ENCODE results near the gene FAIM2. TPM values are rescaled to one million over a fixed set of nuclear protein-coding genes. Genes with fewer than 3 reads are reported as not detected.

Gene FAIM2
- total and polyA plus RNA-seq, 2 donors (not counting 3 experiments of a cell fraction or from before 2014, with no cell fraction given): 0.01 TPM; not detected in 1

DNA sequence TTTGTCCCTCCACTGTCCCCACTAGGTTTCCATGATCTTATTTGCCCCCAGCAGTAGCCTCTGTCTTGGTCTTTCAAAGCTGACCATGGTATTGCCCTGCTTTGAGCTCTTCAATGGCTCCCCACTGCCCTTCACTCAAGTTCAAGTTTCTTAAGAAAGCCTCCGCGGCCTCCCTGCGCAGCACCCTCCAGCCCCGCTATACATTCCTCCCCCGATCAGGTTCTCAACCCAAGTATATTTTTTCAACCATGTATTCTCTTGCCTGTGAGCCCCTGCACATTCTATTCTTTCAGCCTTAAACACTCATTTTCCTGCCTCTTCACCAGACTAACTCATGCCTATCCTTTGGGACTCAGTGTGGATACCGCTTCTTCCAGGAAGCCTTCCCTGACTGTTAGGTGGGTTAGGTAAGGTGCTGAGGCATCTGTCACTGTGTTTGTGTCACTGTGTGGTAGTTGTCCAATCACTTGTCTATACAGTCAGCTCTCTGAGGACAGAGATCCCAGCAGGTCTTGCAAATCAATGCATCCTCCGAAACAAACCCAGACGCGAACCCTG, 4.3 kb downstream of the FAIM2 start:
- H3K4me3 ChIP-seq (replicated peaks in 1 of 3; ENCODE audit: insufficient read depth in 1 of 3, low read depth in 1 of 3, low read length in 3 of 3): no peak overlapping the region
- intact Hi-C loops (cut with micrococcal nuclease) (no loop called here), dilution Hi-C loops (cut with MboI; ENCODE audit: extremely low pct_ligation_motif_present, low sequenced_read_pairs) (no loop called here)
- POLR2A ChIA-PET: no interaction called here
- FAIRE-seq (no peak), DNase-seq (ENCODE audit: low read depth, low spot score) (no peak)
- no peaks in the 10 kb centered on the region for H3K36me3 ChIP-seq (ENCODE audit: control insufficient read depth in 2 of 2, extremely low read depth in 1 of 2, insufficient read depth in 2 of 2, low read length in 2 of 2)
- TF ChIP-seq GATA2 (IDR thresholded peaks at IDR 0.05; ENCODE audit: insufficient read depth, insufficient read length, low read depth, low read length): no peak
- TF ChIP-seq POLR2AphosphoS5 (IDR thresholded peaks at IDR 0.05; ENCODE audit: insufficient read depth, low read depth, low read length): no peak
- no peak for TF ChIP-seq FOS (IDR thresholded peaks at IDR 0.05; ENCODE audit: borderline replicate concordance, insufficient read depth, low read length)
- no peak for TF ChIP-seq POLR2A (IDR thresholded peaks at IDR 0.05; ENCODE audit: low read depth, low read length)
- peaks cover 6% of the 10 kb centered on the region for H3K4me1 ChIP-seq (ENCODE audit: control insufficient read depth, extremely low read depth, insufficient read depth, low read length)
- H3K9ac ChIP-seq (replicated peaks; ENCODE audit: extremely low read depth, insufficient read depth, low read length): no peak overlapping the region
- no peak overlapping the region for H3K27ac ChIP-seq (ENCODE audit: insufficient read depth, low read depth, low read length)
- CTCF ChIA-PET: interaction anchor here (1.1 kb wide), 1 partner anchor 11 kb away, joined by 3 read pairs; no protein-coding TSS in a partner anchor
- BruUV-seq (replicated peaks): no TSS peak
- H4K20me1 ChIP-seq (replicated peaks; ENCODE audit: control insufficient read depth, extremely low read depth, insufficient read depth, low read length): no peaks in the 10 kb centered on the region
- no peaks in the 10 kb centered on the region for H3K79me2 ChIP-seq (ENCODE audit: control insufficient read depth, insufficient read depth, low read length)
- peaks cover 0 to 2% of the 10 kb centered on the region in 2 experiments for H3K27me3 ChIP-seq (ENCODE audit: control insufficient read depth in 2 of 2, insufficient read depth in 2 of 2, low read length in 2 of 2)
- H3K9me3 ChIP-seq (replicated peaks; ENCODE audit: control insufficient read depth, insufficient read depth, low read length): no peaks in the 10 kb centered on the region
- H2AFZ ChIP-seq (ENCODE audit: low read depth, low read length): no peak overlapping the region
- no peak overlapping the region for H3K4me2 ChIP-seq (ENCODE audit: insufficient read depth, low read length)
- no peaks in the 10 kb centered on the region for H3K9me1 ChIP-seq (replicated peaks; ENCODE audit: control insufficient read depth, extremely low read depth, insufficient read depth, low read length)

DNA sequence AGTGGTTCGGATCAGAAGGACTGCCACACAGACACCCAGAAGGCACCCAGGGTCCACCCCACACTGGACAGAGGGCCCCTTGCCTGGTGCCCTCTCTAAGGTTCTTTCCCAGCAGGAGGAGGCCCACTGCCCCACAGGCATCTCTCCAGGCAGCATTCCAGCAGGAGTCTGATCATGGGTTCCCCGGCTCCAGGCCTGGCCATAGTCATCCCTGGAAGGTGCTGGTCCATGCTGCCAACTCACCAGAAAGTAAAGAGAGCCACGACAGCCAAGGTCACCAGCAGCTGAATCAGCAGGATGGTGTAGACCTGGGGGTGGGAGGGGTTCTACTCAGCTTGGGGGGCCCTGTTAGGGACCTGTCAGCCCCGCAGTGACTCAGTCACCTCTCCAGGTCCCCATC, 6.4 kb downstream of the FAIM2 start:
- no peaks in the 10 kb centered on the region for H3K9me3 ChIP-seq (replicated peaks; ENCODE audit: control insufficient read depth, insufficient read depth, low read length)
- BruUV-seq (replicated peaks): no TSS peak
- no peak for TF ChIP-seq JUN (IDR thresholded peaks at IDR 0.05; ENCODE audit: borderline replicate concordance, insufficient read depth, insufficient read length, low read depth)
- TF ChIP-seq, protein P1, sequence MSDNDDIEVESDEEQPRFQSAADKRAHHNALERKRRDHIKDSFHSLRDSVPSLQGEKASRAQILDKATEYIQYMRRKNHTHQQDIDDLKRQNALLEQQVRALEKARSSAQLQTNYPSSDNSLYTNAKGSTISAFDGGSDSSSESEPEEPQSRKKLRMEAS (IDR thresholded peaks at IDR 0.05; ENCODE audit: insufficient read depth, insufficient read length): no peak
- no peak for TF ChIP-seq POLR2AphosphoS5 (IDR thresholded peaks at IDR 0.05; ENCODE audit: insufficient read depth, low read depth, low read length)
- no peak for TF ChIP-seq GATA2 (IDR thresholded peaks at IDR 0.05; ENCODE audit: insufficient read depth, insufficient read length, low read depth, low read length)
- TF ChIP-seq MYC (IDR thresholded peaks at IDR 0.05; ENCODE audit: low read depth, low read length): no peak
- H3K79me2 ChIP-seq (ENCODE audit: control insufficient read depth, insufficient read depth, low read length): no peaks in the 10 kb centered on the region
- POLR2A ChIA-PET: no interaction called here
- no peaks in the 10 kb centered on the region for H3K9me1 ChIP-seq (replicated peaks; ENCODE audit: control insufficient read depth, extremely low read depth, insufficient read depth, low read length)
- H3K27ac ChIP-seq (ENCODE audit: insufficient read depth, low read depth, low read length): no peak overlapping the region
- no peak overlapping the region for H3K4me2 ChIP-seq (ENCODE audit: insufficient read depth, low read length)
- no peaks in the 10 kb centered on the region for H4K20me1 ChIP-seq (replicated peaks; ENCODE audit: control insufficient read depth, extremely low read depth, insufficient read depth, low read length)
- H3K4me1 ChIP-seq (ENCODE audit: control insufficient read depth, extremely low read depth, insufficient read depth, low read length): peaks cover 6% of the 10 kb centered on the region
- CTCF ChIA-PET: interaction anchor here (0.7 to 1.7 kb wide), 2 partner anchors 12 to 48 kb away, joined by 3 to 6 read pairs; no protein-coding TSS in a partner anchor
- dilution Hi-C loops (cut with MboI; ENCODE audit: extremely low pct_ligation_motif_present, low sequenced_read_pairs) (no loop called here), intact Hi-C loops (cut with micrococcal nuclease) (no loop called here)
- peaks cover 0 to 7% of the 10 kb centered on the region in 2 experiments for H3K27me3 ChIP-seq (ENCODE audit: control insufficient read depth in 2 of 2, insufficient read depth in 2 of 2, low read length in 2 of 2)
- no peak for FAIRE-seq
- H3K36me3 ChIP-seq (ENCODE audit: control insufficient read depth in 2 of 2, extremely low read depth in 1 of 2, insufficient read depth in 2 of 2, low read length in 2 of 2): no peaks in the 10 kb centered on the region
- no peak overlapping the region for H2AFZ ChIP-seq (ENCODE audit: low read depth, low read length)
- DNase-seq (ENCODE audit: low read depth, low spot score): no peak
- no peak overlapping the region for H3K4me3 ChIP-seq (replicated peaks in 1 of 3; ENCODE audit: insufficient read depth in 1 of 3, low read depth in 1 of 3, low read length in 3 of 3)
- H3K9ac ChIP-seq (replicated peaks; ENCODE audit: extremely low read depth, insufficient read depth, low read length): no peak overlapping the region
